HCT116 (cell line): ENCODE data around the gene CARD6. TPM values are rescaled to one million over a fixed set of nuclear protein-coding genes. Genes with fewer than 3 reads are reported as not detected.

ENCODE experiments used
- ATAC-seq: fragments of 200-7000 bp; cut with Tn5 transposase; 2 replicates; pipeline ENCODE4 v1.9.1; 2020; ENCODE audit warnings: mild to moderate bottlenecking, moderate library complexity
- BruUV-seq: library from RNA; stranded (reverse); fragments of 400-500 nt; replicated peaks from 2 replicates; lab custom pipeline; 2021; lab: Mats Ljungman, UMichigan
- CTCF ChIA-PET: fragments of 300-600 bp; sonication (Branson Sonifier 250); formaldehyde crosslinking; loops from one replicate; lab custom pipeline; 2021; ENCODE audit warnings: antibody characterized with exemption; lab: Charles Lee
- POLR2A ChIA-PET: fragments of 300-600, 350-600 bp; sonication (Branson Sonifier 250); formaldehyde crosslinking; loops from one replicate; lab custom pipeline; 2021; ENCODE audit warnings: antibody characterized with exemption; lab: Charles Lee
- RAD21 ChIA-PET, 2 experiments: fragments of 300-600 bp; sonication (Branson Sonifier 250); formaldehyde crosslinking; loops; one replicate each; lab custom pipeline; 2023; ENCODE audit warnings: low total read pairs in 2 of 2; ENCODE audit not compliant: uncharacterized antibody in 2 of 2, unreplicated experiment in 2 of 2, low non-redundant PET in 1 of 2; lab: Charles Lee
- DNase-seq: peaks from one replicate; pipeline ENCODE4 v3.0.0-alpha.2; 2010; ENCODE audit warnings: low read depth, low spot score
- H2AFZ ChIP-seq: fragments of 200-600 bp; shearing (Covaris generic), sonication (generic); 2 replicates; pipeline ENCODE4 v1.6.1; 2017; ENCODE audit warnings: low read depth, mixed run types, mixed read lengths, antibody characterized with exemption, low read length; ENCODE audit not compliant: poor library complexity, severe bottlenecking
- H3K27ac ChIP-seq: 2 replicates; pipeline ENCODE4 v1.5.1; 2012; ENCODE audit warnings: low read depth, low read length
- H3K27me3 ChIP-seq: fragments of 200-600 bp; sonication (generic); 2 replicates; pipeline ENCODE4 v1.6.1; 2016; ENCODE audit warnings: mixed run types, low read length, mixed read lengths; ENCODE audit not compliant: insufficient read depth
- H3K36me3 ChIP-seq, 2 experiments: fragments of 200-500 bp in 1 of 2; fragments of 200-600 bp in 1 of 2; sonication (Bioruptor generic) in 1 of 2; sonication (generic) in 1 of 2; 2 replicates each; pipeline versions ENCODE4 v1.5.1 to v1.6.1; 2014 to 2016; ENCODE audit warnings: low read length in 2 of 2, inconsistent platforms in 1 of 2, mixed read lengths in 1 of 2, mixed run types in 1 of 2; ENCODE audit not compliant: insufficient read depth in 2 of 2, control insufficient read depth in 1 of 2
- H3K4me1 ChIP-seq, 2 experiments: fragments of 200-600 bp in 1 of 2; sonication (generic) in 1 of 2; 2 replicates each; pipeline versions ENCODE4 v1.5.1 to v1.6.1; 2012 to 2017; ENCODE audit warnings: low read length in 2 of 2, inconsistent platforms in 1 of 2, mild to moderate bottlenecking in 1 of 2, mixed read lengths in 1 of 2, mixed run types in 1 of 2, moderate library complexity in 1 of 2; ENCODE audit not compliant: insufficient read depth in 2 of 2, control insufficient read depth in 1 of 2
- H3K4me2 ChIP-seq: fragments of 200-600 bp; sonication (generic); 2 replicates; pipeline ENCODE4 v1.6.1; 2017; ENCODE audit warnings: mixed run types, low read length, mixed read lengths
- H3K4me3 ChIP-seq, 2 experiments: fragments of 200-600 bp in 1 of 2; sonication (generic) in 1 of 2; replicated peaks in 1 of 2; 2 replicates each; pipeline ENCODE4 v1.5.1; 2011 to 2016; ENCODE audit warnings: low read length in 2 of 2, control low read depth in 1 of 2, low read depth in 1 of 2, mild to moderate bottlenecking in 1 of 2, mixed read lengths in 1 of 2, mixed run types in 1 of 2
- H3K79me2 ChIP-seq: fragments of 200-600 bp; sonication (generic); 2 replicates; pipeline ENCODE4 v1.6.1; 2017; ENCODE audit warnings: mild to moderate bottlenecking, mixed run types, low read length, moderate library complexity, mixed read lengths; ENCODE audit not compliant: insufficient read depth
- H3K9ac ChIP-seq: fragments of 200-600 bp; sonication (generic); 2 replicates; pipeline ENCODE4 v1.6.1; 2016; ENCODE audit warnings: low read length, mixed read lengths
- H3K9me2 ChIP-seq: fragments of 200-600 bp; sonication (generic), shearing (Covaris generic); 2 replicates; pipeline ENCODE4 v1.6.1; 2017; ENCODE audit warnings: mixed run types, mild to moderate bottlenecking, moderate library complexity; ENCODE audit not compliant: insufficient read depth
- H3K9me3 ChIP-seq, 2 experiments: fragments of 200-500 bp in 1 of 2; fragments of 200-600 bp in 1 of 2; sonication (Bioruptor generic) in 1 of 2; sonication (generic) in 1 of 2; 2 replicates each; pipeline ENCODE4 v1.6.1; 2014 to 2017; ENCODE audit warnings: low read length in 2 of 2, mixed read lengths in 2 of 2, inconsistent platforms in 1 of 2, low read depth in 1 of 2, mild to moderate bottlenecking in 1 of 2, mixed run types in 1 of 2, moderate library complexity in 1 of 2; ENCODE audit not compliant: control insufficient read depth in 1 of 2, insufficient read depth in 1 of 2
- H4K20me1 ChIP-seq: fragments of 200-600 bp; sonication (generic), shearing (Covaris generic); 2 replicates; pipeline ENCODE4 v1.6.1; 2017; ENCODE audit warnings: mixed run types, mild to moderate bottlenecking, moderate library complexity; ENCODE audit not compliant: insufficient read depth
- EGR1 ChIP-seq: IDR thresholded peaks from 2 replicates; pipeline ENCODE4 v1.6.1; 2012; ENCODE audit warnings: low read depth
- ELF1 ChIP-seq: IDR thresholded peaks from 2 replicates; pipeline ENCODE4 v1.6.1; 2012; ENCODE audit warnings: low read depth, borderline replicate concordance
- POLR2AphosphoS5 ChIP-seq: IDR thresholded peaks from 2 replicates; pipeline ENCODE4 v1.6.1; 2011; ENCODE audit warnings: mild to moderate bottlenecking, low read depth, low read length, moderate library complexity
- SP1 ChIP-seq: IDR thresholded peaks from 2 replicates; pipeline ENCODE4 v1.6.1; 2012; ENCODE audit warnings: low read depth
- SRF ChIP-seq: IDR thresholded peaks from 2 replicates; pipeline ENCODE4 v1.6.1; 2012; ENCODE audit warnings: low read depth
- TCF7L2 ChIP-seq: IDR thresholded peaks from 2 replicates; pipeline ENCODE4 v1.7.0; 2011; ENCODE audit warnings: borderline replicate concordance, inconsistent platforms; ENCODE audit not compliant: insufficient read depth, insufficient read length; ENCODE audit errors: extremely low read depth
- YY1 ChIP-seq: IDR thresholded peaks from 2 replicates; pipeline ENCODE4 v1.6.1; 2011; ENCODE audit warnings: low read length, low read depth, moderate library complexity, mild to moderate bottlenecking; ENCODE audit not compliant: insufficient replicate concordance; ENCODE audit errors: extremely low read depth
- intact Hi-C: fragments of 100-400 bp; cut with micrococcal nuclease; formaldehyde crosslinking; loops from 2 replicates; pipeline ENCODE4 v1.10.0; 2022
- total RNA-seq: library from RNA; stranded (reverse); gene quantifications from one replicate; pipeline ENCODE4 v1.2.1, GENCODE V29; 2021; ENCODE audit not compliant: unreplicated experiment
- TF ChIP-seq, protein P1 (sequence below): IDR thresholded peaks from 2 replicates; pipeline ENCODE4 v1.6.1; 2012
- TF ChIP-seq, protein P2 (sequence below): IDR thresholded peaks from 2 replicates; pipeline ENCODE4 v1.6.1; 2012; ENCODE audit warnings: low read depth

CARD6 gene
- total RNA-seq, 1 experiment from 2014 or later, result not detected

DNA sequence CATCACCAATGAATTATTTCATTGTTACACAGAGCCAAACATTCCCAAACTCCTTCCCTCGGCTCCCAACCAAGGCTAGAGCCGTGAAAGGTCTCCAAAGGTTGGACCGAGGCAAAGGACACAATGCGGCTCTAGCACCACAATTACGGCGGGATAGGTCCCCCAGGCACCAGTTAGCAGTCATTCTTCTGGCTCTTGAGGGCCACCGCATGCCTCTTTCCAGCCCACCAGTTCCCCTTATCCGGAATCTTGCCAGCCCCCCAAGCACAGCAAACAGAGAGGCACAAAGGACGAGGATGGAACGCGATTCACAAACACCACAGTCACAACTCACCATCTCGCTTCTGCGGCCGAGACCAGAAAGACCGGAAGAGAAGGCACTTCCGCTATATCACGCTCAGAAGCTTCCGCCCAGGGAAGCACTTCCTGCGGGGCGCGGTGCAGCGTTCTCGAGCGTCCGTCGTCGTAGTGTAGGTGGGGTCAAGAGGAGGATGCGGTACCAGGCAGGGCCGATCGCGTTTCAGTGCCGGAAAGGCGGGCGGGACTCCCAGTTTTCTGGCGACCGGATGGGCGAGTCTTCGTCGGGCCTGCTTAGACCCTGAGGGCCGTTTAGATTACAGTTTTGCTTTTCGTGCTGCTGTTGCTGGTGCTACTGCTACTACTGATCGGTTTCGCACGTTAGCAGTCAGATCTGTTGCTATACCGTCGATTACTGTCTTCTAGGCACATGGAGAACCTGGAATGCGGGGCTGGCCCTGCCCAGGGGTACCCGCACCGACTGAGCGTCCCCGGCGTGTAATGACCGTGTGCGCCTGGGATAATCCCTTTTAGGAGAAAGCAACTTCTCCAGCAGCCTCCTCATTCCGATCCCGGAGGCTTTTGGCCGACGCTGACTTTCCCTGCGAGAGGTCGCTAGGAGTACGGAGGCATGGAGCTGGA lies 6.0 kb upstream of the CARD6 start, which contains the start of gene RPL37 (continued):
- TF ChIP-seq ELF1 (peak; percentile 97), SP1 (peak; percentile 86), SRF (peak; percentile 84), EGR1 (peak; percentile 79)
- TF ChIP-seq, protein P1, sequence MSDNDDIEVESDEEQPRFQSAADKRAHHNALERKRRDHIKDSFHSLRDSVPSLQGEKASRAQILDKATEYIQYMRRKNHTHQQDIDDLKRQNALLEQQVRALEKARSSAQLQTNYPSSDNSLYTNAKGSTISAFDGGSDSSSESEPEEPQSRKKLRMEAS, result peak; percentile 93

- Histone ChIP-seq H3K36me3 (peaks cover 9 to 16% of the 10 kb centered on the region in 2 experiments; a peak in 3 of 4 replicates), H3K9me2 (no peaks in the 10 kb centered on the region), H3K27ac (no peak overlapping the region)
- TF ChIP-seq YY1 (no peak), TCF7L2 (no peak), EGR1 (no peak), POLR2AphosphoS5 (no peak)
- TF ChIP-seq, protein P2, sequence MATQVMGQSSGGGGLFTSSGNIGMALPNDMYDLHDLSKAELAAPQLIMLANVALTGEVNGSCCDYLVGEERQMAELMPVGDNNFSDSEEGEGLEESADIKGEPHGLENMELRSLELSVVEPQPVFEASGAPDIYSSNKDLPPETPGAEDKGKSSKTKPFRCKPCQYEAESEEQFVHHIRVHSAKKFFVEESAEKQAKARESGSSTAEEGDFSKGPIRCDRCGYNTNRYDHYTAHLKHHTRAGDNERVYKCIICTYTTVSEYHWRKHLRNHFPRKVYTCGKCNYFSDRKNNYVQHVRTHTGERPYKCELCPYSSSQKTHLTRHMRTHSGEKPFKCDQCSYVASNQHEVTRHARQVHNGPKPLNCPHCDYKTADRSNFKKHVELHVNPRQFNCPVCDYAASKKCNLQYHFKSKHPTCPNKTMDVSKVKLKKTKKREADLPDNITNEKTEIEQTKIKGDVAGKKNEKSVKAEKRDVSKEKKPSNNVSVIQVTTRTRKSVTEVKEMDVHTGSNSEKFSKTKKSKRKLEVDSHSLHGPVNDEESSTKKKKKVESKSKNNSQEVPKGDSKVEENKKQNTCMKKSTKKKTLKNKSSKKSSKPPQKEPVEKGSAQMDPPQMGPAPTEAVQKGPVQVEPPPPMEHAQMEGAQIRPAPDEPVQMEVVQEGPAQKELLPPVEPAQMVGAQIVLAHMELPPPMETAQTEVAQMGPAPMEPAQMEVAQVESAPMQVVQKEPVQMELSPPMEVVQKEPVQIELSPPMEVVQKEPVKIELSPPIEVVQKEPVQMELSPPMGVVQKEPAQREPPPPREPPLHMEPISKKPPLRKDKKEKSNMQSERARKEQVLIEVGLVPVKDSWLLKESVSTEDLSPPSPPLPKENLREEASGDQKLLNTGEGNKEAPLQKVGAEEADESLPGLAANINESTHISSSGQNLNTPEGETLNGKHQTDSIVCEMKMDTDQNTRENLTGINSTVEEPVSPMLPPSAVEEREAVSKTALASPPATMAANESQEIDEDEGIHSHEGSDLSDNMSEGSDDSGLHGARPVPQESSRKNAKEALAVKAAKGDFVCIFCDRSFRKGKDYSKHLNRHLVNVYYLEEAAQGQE, result no peak
- TF ChIP-seq, all 23 proteins: peak for 0
- Histone ChIP-seq H3K9me3 (no peaks in the 10 kb centered on the region), H3K9ac (no peak overlapping the region), H3K4me2 (no peak overlapping the region), H3K4me3 (no peak overlapping the region), H3K79me2 (peaks cover 23% of the 10 kb centered on the region), H3K27me3 (no peaks in the 10 kb centered on the region), H2AFZ (no peak overlapping the region), H4K20me1 (peaks cover 7% of the 10 kb centered on the region; the same call in 1 of the 2 replicates), H3K4me1 (peaks cover 5 to 19% of the 10 kb centered on the region in 2 experiments; a peak in 3 of 4 replicates)
- no peak for DNase-seq
- ChIA-PET POLR2A (no interaction called here), RAD21 (no interaction called here), CTCF (no interaction called here)
- BruUV-seq, result no TSS peak
- intact Hi-C loops, result no loop called here
- no peak for ATAC-seq
These were observed 3.1 kb upstream of the CARD6 start for GRCh38 chr5:40838086-40838485.
